IPS-NIHi7 (cell line): ENCODE data around the gene PPP1R12A.

Experiments used
- DNase-seq: peaks from one replicate; pipeline ENCODE4 v3.0.0; 2012; ENCODE audit warnings: mixed read lengths; ENCODE audit errors: extremely low spot score

PPP1R12A gene

DNA sequence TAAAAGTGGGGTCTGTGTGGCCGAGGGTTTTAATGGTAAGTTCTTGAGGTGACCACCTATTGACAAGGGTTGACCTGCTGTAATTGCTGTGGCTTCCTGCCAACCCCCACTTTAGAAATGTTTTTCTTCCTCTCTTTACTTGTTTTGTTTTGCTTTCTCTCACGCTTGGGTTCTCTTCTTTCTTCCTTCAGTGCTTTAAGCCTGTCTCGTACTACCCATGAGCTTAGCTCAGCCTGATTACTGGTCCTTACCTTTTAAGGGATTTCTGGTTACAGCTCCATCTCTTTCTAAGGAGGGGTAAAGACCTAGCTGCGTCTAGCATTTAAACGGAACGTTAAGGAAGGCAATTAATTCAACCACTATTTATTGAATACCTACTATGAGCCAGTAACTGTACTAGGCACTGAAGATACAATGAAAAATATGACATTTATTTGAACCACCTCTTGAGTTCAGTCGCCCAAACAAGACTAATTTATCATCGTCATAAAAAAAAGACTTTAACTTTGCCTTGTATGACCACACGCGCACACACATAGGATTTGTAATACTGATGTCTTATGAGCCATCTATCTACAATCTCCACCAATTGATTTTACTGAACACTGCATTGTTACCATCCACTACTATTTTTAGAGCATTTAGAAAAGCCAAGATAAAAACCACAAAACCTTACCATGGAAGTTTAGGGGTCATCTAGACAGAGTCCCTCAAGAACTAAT lies 888 bp upstream of the PPP1R12A start:
- no peak for DNase-seq

- peak; percentile 67 for DNase-seq
Observed at GRCh38 chr12:79934281-79935020, 446 bp downstream of the PPP1R12A start.

- DNase-seq = no peak
Observed at GRCh38 chr12:79933532-79934264, 1.2 kb downstream of the PPP1R12A start.

GRCh38 chr12:79933043-79933442 lies 1.9 kb downstream of the PPP1R12A start:
- DNase-seq = no peak

DNA sequence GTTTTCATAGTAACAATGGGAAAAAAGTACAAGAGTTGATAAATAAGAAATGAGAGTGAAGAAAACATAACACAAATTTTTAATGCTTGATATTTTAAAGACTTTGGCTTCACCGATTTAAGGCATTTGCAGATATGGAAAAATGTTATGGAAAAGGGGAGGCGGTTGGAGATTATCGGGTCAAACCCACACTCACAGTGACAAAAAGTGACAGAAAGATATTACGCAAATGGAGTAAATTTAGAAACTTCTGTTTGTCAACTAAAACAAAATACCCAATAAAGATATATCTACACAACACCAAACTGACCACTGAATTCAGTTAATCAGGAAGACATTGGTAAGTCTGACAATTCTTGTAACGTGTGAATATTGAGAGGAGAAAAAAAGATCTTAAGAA lies 2.5 kb downstream of the PPP1R12A start:
- no peak for DNase-seq

DNA sequence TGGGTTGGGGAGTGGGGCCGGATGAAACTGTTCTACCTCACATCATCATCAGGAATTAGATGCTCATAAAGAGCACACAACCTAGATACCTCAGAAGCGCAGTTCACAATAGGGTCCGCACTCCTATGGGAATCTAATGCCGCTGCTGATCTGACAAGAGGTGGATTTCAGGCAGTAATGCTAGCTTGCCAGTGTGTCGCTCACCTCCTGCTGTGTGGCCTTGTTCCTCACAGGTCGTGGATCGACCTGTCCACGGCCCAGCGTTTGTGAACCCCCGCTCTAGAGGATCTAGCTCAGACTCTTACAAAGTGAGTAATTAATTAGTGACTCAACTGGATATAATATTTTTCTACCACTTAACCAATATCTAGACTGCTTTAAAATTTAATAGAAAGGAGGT lies 5.8 kb downstream of the PPP1R12A start:
- no peak for DNase-seq

DNA sequence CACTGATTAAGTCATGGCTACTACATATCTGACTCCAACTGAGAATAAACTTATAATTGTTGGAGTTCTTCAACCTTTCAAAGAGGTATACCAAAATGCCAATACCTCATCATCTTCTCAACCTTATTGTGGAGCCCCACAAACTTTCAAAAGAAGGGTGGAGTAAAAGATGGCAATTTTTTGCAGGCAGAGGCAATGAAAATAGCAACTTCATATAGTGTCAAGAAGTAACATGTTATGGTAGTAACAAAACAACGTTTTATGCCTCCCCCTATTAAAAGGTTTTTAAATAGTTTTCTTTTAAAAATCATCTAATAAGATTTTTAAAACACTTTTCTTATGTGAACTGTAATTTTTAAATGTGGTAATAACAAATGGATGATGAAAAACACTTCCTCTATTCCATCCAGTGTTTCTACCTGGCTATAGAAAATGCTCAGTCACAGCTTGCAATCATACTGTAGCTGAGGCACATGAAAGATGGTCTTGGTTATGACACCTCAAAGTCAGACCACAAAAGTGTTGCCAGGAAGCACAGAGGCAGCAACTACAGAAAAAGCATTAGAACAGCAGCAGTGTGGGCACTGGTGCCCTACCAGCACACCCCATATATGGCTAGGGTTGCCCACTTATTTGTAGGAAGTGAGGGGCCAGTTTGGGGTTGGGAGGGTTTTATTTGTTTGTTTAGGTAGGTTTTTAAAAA lies 7.0 kb downstream of the PPP1R12A start:
- DNase-seq = no peak

GRCh38 chr12:79926951-79927350 lies 7.9 kb downstream of the PPP1R12A start:
- no peak for DNase-seq

DNA sequence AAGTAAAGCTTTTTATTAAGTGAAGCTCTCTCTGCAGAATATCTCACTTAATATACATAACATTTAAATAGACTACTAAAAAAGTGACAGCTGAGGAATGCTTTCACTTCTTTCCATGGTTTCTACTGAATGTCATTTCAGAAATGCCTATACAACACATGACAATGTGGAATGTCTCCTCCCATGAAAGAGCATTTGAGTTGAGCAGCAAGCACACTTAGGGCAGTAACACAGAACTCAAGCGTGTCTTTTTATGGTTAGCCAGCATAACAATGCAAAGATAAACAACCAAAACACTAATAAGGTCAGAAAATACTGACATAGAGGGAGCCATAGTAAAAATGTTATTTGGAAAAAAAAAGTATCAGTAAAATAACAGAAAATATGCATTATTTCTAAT lies 9.4 kb downstream of the PPP1R12A start:
- no peak for DNase-seq

DNA sequence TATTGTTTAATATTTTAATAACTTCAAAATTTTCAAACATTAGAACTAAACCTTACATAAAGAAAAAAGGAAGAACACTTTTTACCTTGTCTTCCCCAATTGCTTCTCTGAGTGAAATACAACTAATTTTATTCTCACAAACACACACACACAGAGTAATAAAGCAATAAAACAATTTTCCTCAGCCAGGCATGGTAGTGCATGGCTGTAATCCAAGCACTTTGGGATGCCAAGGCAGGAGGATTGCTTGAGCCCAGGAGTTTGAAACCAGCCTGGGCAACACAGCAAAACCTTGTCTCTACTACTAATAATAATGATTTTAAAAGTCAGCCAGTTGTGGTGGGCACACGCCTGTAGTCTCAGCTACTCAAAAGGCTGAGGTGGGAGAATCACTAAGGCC lies 13.1 kb downstream of the PPP1R12A start:
- no peak for DNase-seq

- no peak for DNase-seq
Observed at GRCh38 chr12:79920421-79921238, 14.3 kb downstream of the PPP1R12A start.

DNA sequence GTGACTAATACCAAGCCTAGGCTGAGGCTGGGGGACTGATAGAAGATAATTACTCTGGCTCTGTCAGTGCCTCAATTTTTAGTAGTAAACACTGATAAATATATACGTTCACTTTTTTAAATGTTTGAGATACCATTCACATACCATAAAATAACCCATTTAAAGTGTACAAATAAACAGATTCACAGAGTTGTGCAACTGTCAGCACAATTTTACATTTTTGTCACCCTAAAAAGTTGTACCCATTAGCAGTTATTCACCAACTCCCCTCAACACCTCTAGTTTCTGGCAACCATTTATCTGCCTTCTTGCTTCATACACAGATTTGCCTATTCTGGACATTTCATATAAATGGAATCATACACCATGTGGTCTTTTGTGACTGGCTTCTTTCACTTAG lies 15.1 kb downstream of the PPP1R12A start:
- DNase-seq = no peak

DNA sequence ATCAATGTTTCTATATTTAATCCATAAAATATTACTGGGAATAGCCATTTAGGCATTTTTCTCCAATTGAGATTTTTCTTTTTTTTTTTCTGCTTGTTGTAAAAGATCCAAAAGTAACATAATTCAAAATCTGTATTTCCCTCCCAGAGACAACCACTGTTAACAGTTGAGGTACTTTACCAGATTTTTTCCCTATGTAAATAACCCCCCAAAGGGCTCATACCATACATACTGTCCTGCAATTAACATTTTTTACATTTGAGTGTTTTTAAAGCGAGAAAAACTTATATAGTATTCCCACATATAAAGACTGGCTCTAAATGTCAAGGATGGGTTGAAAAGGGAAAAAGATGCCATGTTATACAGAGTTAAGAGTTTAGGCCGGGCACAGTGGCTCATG lies 18.1 kb downstream of the PPP1R12A start:
- DNase-seq = no peak

- no peak for DNase-seq
Observed at GRCh38 chr12:79911889-79912656, 22.8 kb downstream of the PPP1R12A start.

- DNase-seq = no peak
Observed at GRCh38 chr12:79908366-79908765, 26.5 kb downstream of the PPP1R12A start.

- DNase-seq = no peak
Observed at GRCh38 chr12:79901506-79901905, 33.4 kb downstream of the PPP1R12A start.

GRCh38 chr12:79900951-79901350 lies 33.9 kb downstream of the PPP1R12A start:
- DNase-seq = no peak

DNA sequence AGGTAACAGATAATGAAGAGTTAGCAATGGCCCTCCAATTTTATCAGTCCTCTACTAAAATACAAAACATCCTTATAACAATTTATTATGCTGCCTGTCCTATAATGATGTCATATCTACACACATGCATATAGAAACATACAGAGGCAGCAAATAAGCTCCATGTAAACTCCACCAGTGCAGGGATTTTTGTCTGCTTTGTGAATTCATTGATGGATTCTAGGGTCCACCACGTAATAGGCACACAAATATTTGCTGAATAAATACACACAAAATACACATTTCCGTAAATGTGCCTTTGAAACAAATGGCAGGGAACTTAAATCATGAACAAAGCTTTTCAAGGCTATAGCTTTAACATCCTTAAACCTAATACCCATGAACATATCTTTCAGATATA lies 34.7 kb downstream of the PPP1R12A start:
- DNase-seq = no peak

GRCh38 chr12:79897617-79898016 lies 37.3 kb downstream of the PPP1R12A start:
- DNase-seq = peak; percentile 22

GRCh38 chr12:79895804-79896203 lies 39.1 kb downstream of the PPP1R12A start:
- DNase-seq = no peak
